IPS DF 4.7 (cell line): ENCODE data around the gene C11orf24.

Experiments
- DNase-seq: peaks from one replicate; pipeline ENCODE4 v3.0.0-alpha.2; 2013; ENCODE audit warnings: low spot score; ENCODE audit errors: extremely low read depth

C11orf24 gene

GRCh38 chr11:68271023-68271780 is 571 bp downstream of the C11orf24 start:
- no peak for DNase-seq

DNA sequence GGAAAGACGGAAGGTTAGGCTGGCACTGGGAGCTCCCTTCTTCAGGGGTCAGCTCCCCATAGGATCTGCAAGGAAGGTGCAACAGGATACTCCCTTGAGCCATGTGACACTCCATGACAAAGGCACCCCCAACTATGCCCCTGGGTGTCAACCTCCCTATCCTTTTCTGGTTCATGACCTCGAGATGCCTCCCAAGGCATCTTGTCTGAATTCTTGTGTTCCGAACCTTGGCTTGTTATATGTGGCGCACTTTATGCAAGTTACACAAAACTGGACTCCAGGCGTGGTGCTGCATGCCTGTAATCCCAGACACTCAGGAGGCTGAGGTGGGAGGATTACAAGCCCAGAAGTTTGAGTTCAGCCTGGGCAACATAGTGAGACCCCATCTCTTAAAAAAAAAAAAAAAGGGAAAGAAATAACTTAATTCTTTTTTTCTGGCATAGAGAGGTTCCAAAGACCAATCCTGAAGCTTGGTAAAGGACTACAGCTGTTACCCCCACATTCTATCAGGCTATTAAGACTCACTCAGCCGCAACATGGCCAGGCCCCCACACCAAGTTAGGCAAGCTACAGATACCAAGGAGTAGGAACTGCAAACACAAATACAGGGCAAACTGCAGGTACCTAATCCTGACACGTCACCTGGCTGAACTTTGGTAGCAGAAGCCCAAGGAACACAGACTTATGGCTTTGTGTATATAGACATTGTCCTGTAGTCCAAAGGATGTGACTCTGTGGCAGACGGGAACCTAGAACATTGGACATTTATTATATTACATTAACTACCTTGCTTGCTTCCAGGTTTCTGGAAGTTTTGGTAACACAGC is 1.4 kb downstream of the C11orf24 start:
- no peak for DNase-seq

- DNase-seq, result no peak
Observed at GRCh38 chr11:68269414-68270081, 2.2 kb downstream of the C11orf24 start.

DNA sequence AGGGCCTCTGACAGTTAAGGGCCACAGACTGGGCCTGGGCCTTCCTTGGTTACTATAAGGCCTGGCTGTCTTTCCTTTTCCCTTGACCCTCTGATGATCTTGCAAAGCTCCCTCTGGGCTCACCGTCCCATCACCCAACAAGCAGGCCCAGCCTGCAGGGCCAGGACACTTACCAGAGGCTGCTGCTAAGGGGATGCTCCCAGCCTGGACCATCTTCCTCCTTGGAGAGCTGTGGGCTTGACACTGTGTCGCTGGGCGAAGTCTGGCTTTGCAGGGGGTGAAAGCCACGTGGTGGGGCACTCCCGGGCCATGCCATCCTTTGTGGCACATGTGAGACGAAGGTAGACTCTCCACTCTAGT is 3.9 kb downstream of the C11orf24 start:
- DNase-seq, result no peak

- no peak for DNase-seq
Observed at GRCh38 chr11:68266936-68267880, 4.6 kb downstream of the C11orf24 start.

- DNase-seq, result no peak
Observed at GRCh38 chr11:68266121-68266891, 5.5 kb downstream of the C11orf24 start.

DNA sequence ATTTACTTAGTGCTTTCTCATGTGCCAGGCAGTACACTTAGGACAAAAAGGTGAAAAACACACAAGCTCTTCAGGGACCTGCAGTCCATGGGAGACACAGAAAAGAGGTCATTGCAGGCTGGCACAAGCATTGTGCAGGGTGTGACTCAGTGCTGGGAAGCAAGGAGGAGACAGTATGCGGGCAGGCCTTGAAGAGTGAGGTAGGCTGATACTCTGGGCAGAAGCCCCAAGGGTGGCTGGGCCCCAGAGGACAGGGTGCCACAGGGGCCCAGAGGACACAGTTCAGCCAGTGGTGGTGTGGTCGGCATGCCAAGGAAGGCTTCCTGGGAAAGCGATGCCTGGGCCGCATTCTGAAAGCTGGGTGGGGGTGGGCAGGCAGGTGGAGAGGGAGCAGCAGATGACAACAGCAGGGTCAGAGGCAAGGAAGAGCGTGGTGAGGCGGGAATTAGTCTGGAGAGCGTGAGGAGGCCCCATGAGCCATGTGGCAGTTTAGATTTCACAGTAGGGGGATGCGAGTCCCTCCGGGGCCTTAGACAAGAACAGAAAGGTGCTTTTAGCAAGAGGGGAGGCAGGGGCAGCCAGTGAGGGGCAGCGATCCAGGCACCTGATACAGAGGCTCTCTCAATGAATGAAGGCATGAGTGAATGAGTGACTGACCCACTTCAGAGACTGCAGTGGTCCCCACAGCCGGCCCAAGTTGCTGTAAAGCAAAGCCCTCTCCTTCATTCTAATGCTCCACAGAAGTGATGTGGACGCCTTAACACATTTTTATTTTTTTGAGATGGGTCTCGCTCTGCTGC is 6.8 kb downstream of the C11orf24 start:
- DNase-seq, result no peak

DNA sequence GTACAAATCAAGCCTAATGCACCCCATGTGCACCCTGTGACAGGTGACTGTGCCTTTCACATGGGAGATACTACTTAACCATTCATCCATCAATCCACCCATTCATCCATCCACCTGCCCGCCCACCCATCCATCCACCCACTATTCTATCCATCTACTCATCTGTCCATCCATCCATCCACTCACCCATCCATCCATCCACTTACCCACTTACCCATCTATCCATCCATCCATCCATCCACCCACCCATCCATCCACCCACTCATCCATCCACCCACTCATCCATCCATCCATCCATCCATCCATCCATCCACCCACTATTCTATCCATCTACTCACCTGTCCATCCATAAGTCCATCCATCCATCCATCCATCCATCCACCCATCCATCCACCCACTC is 7.5 kb downstream of the C11orf24 start:
- no peak for DNase-seq

- DNase-seq, result no peak
Observed at GRCh38 chr11:68263444-68264035, 8.2 kb downstream of the C11orf24 start.

DNA sequence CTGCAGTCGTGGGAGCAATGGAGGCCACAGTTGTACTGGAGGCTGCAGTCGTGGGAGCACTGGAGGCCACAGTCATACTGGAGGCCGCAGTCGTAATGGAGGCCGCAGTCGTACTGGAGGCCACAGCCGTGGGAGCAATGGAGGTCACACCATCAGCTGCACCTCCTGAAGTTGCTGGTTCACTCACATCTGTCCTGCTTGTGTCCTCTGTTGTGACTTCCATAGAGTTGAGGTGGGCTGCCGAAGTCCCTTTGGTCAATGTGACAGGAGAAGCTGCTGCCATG is 9.3 kb downstream of the C11orf24 start:
- DNase-seq, result no peak

GRCh38 chr11:68261749-68262543 is 9.8 kb downstream of the C11orf24 start:
- no peak for DNase-seq

GRCh38 chr11:68261006-68261405 is 10.8 kb downstream of the C11orf24 start:
- DNase-seq, result no peak

- no peak for DNase-seq
Observed at GRCh38 chr11:68260484-68260883, 11.3 kb downstream of the C11orf24 start.

- no peak for DNase-seq
Observed at GRCh38 chr11:68259122-68259959, 12.4 kb downstream of the C11orf24 start.

- no peak for DNase-seq
Observed at GRCh38 chr11:68258363-68258765, 13.4 kb downstream of the C11orf24 start.

GRCh38 chr11:68257477-68258362 is 14.1 kb downstream of the C11orf24 start:
- peak; percentile 72 for DNase-seq

GRCh38 chr11:68256331-68256741 is 15.4 kb downstream of the C11orf24 start:
- no peak for DNase-seq
